HG03097 (cell line): Measurements from ENCODE around the gene NDFIP2.

Source experiments
- ATAC-seq: cut with Tn5 transposase; IDR thresholded peaks from one replicate; pipeline ENCODE4 v1.9.1; 2021; ENCODE audit not compliant: unreplicated experiment, low FRiP score

Gene NDFIP2

DNA sequence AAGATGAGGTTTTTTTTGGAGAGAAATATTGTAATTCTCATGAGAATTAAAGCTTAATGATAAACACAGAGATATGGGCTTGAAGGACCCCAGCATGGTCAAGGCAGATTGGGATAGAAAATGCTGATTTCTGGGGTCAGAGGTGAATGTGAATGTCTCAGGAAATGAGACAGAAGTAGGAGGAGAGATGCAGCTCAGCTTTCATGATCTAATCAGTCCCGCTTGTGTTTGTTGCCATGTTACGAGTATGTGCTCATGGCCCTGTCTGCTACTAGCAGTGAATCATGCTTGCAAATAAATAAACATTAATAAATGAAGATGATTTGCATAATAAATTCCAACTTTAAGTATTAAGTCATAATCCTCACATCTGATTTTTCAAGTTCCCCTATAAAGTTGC, 23.0 kb upstream of the NDFIP2 start:
- ATAC-seq, result no peak

DNA sequence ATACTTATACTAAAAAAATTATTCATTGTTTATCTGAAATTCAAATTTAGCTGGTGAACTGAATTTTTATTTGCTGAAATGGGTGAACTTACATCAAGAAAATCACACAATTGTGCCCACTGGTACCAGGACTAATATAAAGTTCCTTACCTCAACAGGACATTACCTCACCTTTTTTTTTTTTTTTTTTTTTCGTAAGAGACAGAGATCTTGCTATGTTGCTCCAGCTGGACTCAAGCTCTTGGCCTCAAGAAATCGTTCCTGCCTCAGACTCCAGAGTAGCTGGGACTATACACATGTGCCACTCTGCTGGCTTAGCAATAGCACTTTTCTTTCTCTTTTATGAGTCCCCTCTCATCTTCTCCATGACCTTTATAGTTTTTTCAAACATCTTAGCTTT, 22.5 kb upstream of the NDFIP2 start:
- ATAC-seq, result no peak

DNA sequence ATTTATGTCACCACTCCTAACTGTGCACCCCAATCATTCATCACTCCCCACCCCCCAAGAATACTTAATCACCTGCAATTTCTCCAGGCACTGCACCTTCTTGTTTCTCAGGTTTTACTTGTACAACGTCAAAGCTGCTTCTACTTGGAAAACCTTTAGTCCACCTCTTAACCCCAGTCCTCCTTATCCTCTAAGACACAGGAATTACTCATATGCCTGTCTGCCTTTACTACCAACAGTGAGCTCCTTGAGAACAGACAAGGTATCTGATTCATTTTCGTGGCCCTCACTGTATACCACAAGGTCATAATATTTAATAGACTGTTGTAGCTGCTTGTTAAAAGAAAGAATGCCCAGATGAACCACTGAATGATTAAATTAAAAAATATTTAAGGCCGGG, 21.0 kb upstream of the NDFIP2 start:
- no peak for ATAC-seq

DNA sequence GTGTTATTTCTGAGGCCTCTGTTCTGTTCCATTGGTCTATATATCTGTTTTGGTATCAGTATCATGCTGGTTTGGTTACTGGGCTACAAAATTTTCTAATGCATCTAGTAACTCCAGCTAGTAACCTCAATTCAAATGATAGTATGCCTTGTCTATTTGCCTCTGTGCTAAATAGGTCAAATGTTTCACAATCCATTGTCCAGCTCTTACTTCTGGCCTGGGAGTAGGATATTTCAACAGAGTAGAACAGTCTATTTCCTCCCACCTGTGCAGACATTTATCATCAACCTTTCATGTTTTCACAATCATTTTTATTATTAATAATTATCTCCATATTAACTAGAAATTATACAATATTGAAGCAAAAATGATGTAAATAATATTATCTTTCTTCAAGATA, 18.1 kb upstream of the NDFIP2 start:
- no peak for ATAC-seq

DNA sequence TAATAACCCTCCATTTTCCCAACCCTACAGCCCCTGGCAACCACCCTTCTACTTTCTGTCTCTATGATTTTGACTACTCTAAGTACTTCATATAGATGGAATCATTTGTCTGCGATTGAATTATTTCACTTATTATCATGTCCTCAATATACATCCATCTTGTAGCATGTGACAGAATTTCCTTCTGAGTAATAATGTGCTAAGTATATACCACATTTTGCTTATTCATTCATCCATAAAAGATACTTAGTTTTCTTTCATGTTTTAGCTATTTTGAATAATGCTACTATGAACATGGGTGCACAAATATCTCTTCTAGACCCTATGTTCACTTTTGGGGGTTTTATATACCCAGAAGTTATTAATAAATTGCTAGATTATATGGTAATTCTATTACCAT, 17.4 kb upstream of the NDFIP2 start:
- ATAC-seq, result no peak

DNA sequence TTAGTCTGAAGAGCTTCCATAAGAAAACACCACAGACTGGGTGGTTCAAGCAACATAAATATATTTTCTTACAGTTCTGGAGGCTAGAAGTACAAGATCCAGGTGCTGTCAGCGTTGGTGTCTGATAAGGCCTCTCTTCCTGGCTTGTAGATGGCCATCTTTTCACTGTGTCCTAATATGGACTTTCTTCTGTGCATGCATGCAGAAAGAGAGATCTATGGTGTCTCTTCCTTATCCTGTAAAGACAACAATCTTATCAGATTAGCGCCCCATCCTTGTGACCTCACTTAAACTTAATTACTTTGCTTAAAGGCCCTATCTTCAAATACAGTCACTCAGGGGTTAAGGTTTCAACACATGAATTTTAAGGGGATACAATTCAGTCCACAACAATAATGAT, 14.1 kb upstream of the NDFIP2 start:
- no peak for ATAC-seq

DNA sequence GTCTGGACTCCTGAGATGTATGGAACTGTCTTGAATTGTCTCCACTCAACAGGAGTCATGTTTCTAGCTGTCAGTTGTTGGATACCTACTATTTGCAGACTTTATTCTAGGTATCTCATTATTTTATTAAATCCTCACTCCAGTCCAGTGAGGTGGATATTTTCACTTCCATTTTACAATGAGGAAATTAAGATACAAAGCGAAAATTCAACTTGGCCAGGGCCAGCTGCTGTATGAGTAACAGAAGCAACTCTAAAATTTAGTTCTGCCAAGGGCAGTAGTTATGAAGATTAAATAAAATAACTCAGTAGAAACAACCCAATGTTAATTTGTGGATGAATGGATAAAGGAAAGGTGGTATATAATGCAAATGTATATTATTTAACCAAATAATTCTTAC, 12.6 kb upstream of the NDFIP2 start:
- no peak for ATAC-seq

DNA sequence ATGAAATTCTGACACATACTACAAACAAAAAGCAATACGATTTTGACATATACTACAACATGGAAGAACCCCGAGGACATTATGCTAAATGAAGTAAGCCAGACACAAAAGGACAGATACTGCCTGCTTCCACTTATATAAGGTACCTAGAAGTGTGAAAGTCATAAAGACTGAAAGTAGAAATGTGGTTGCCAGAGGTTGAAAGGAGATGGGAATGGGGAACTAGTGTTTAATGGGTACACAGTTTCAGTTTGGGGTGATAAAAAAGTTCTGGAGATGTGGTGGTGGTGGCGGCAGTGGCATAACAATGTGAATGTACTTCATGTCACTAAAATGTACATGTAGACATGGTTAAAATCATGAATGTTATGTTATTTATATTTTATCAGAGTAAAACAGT, 12.1 kb upstream of the NDFIP2 start:
- ATAC-seq, result no peak

DNA sequence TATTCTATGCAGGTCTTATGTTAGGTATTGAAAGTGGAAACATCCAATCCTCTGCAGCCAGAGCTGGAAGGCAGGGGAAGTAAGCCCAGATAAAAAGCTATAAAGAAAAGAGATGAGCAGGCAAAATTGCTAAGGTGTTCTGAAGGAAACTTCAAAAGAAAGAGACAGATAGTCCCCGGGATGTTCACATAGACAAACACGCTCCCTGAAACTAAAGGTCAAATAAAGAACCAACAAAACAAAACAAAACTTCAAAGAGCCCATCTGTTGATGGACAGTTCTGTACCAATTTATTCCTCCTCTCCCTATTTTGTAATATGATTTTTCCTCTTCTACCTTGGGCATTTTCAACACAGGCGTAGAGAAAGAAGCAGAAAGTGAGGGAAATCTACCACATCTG, 11.3 kb upstream of the NDFIP2 start:
- ATAC-seq, result no peak

DNA sequence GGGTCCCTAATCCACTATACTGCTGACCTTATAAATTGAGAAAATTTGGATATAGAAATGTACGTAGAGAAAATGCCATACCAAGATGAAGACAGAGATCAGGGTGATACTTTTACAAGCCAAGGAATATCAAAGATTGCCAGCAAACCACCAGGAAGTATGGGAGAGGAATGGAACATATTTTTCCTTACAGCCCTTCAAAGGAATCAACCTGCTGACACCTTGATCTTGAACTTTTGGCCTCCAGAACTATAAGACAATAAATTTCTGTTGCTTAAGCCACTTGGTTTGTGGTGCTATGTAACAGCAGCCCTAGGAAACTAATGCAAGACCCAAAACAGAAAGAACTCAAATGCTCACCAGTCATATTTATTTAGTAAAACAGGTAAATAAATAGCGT, 10.3 kb upstream of the NDFIP2 start:
- no peak for ATAC-seq

DNA sequence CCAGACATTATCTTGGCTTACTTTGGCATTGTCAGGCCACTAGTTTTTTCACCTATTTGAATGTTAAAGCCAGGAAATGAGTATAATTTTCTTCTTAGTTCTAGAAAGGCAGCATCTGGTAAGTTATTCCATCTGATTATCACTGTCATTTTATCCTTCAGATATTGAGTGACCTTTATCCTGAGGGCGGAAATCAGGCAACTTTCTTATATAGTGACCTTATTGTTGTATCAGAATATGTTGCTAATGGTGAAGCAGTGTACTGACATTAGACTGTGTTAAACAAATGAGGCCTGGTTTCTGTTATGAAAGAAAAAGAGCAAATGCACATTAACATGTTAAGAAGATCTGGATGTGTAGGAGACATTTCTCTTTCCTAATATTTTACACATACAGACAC, 5.4 kb upstream of the NDFIP2 start:
- ATAC-seq, result no peak

DNA sequence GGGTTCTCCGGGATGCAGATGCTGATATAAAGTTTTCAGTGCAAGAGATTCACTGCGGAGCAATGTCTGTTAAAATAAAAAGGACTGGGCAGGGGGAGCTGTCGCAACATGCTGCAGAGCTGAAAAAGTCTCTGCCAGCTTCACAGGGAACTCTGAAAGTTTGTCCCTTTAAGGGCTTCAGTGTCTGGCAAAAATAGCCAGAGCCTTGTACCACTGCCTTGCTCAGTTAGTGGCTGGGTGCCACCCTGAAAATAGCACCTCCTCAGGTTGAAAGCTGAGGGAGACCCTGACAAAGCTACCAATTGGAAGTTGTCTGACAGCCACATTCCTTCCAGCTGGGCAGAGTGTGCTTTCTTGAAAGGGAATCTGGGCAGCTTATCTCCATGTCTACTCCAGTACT, 3.0 kb upstream of the NDFIP2 start:
- ATAC-seq, result no peak

DNA sequence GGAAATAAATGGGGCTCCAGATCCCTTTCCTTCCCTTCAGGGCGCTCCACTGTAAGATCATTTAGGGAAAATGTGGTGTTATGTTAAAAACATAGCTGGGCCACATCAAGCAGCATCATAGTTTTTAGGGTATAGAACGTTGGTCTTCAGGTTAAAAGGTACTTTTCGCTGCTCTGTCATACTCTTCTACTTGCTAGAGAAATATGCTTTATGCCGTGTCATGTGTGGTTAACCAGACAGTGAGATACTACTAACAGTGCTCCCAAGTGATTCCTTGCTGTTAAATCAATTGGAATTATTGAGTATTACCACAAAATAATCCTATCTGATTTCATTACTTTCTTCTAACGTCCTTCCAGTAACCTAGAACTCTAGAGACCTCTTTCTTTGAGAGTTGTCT, 1.1 kb upstream of the NDFIP2 start:
- ATAC-seq, result no peak

DNA sequence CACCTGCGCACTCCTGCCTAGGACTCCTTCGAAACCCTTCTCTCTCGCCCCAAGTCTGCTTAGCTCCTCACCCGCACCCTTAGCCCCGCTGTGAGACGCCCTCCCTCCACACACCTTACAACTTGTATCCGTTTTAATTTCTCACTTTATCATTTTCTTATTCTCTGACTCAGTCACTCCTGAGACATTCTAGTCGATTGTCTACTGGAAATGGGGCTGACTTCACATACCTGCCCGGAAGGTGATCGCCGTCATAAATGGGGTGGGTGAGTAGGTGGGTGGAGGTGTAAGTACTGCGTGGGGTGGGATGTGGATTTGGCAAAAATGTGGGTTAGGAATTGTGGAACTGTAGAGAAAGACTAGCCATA, 714 bp downstream of the NDFIP2 start:
- ATAC-seq, result peak; percentile 24

DNA sequence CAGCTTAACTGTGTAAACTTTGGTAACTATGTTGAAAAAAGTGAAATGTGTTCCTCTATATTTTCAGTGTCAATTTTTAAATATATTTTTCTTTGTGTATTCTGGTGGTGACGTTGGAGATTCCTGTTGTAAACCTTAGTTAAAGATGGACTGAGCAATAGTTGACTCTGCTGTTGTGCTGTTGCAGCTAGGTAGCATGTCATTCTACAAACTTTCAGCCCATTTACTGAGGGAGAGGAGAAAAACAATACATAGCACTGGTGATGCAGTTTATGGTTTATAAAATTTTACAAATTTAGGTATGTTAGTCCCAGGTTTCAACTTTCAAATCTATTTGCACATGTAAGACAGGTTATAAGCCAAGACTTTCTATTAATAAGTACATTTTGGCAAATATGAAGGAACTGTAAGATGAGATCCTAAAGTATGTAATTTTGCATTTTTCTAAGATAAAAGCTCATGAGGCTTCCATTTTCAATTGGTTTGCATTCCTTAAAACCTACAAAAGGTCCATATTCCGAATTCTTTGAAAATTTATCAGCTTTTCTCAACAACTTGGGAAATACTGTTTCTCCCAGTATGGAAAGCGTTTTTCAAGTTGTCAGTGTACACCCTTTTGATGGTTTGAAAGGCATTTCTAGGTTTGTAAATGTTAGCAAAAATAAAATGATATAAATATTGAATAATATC, 1.5 kb downstream of the NDFIP2 start:
- ATAC-seq, result no peak

DNA sequence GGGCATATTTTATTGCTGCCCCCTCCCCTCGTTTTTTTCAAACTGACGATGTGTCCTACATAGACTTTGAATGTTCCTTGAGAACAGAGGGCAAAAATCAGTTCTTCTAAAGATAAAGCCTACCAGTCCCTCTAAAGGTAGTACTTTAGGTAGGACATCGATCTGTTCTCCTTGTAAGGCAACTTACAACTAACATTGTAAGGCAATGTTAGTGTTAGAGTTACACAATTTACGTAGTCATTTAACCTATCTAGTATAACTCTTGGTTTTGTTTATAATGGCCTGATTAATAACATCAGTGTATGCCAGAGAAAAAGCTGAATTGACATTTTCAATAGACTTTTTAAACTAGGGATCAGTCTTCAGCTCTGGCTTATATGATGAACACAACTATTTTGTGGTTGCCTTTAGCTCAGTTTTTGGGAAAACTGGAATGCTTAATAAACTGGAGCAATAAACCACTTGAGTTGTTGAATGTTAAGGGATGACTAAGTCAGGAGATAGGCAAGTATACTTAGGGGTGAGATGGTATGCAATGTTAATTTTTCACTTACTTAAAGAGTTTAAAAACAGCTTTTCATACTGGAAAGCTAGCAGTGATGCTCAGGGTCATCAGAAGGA, 2.2 kb downstream of the NDFIP2 start:
- ATAC-seq, result no peak

DNA sequence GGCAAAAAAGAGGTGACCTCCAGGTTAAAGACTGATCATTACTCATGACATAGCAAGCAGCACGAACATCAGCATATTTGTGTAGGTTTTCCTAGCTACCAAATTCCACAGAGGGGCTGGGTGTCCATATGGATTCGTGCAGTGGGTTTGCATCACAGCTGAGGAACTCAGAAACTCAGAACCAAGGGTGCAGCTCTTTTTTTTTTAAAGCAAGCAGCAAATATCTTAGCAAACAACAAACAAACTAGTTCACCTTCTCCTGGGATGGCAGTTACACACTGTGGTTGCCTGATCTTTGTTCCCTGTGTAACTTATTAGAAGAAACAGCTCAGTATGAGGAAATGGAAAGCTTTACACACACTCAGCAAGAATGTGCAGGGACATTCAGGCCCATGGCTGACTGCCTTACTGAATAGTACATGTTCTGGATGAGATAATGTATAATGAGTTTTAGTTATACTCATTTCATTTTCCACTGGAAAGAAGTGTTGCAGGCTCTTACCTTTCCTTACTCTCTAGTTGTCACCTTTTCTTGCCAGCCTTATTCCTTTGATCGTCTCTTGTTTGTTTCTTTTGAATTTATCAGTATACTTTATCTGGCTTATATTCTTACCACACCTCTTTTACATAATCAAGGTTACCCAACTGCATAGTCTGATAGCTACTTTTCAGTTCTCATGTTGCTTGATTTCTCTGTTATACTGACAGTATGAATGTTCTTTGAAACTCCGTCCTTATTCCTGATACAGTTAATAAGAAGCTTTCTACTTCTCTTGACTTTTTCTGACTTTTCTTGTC, 4.3 kb downstream of the NDFIP2 start:
- no peak for ATAC-seq

DNA sequence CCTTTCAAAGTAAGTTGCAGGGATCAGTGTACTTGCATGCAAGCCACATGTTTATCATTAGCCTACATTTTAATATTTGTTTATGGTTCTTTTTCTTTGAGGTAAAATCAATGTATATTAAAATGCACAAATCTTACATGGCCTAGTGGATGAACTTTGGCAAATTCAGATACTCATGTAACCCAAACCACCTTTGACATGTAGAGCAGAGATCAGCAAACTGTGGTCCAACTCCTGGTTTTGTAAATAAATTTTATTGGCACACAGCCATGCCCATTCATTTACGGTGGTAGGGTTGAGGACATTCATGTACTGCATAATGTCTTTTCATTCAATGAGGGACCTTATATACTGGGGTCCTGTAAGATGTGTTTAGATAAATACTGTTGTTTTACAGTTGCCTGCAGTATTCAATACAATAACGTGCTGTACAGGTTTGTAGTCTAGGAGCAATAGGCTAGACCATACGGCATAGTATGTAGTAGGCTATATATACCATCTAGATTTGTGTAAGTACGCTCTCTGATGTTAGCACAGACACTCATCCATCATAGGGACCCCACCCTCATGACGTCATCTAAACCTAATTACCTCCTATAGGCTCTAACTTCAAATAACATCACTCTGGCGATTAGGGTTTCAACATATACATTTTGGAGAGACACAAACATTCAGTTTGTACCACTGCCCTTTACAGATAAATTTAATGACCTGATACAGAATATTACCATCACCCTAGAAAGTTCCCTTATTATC, 5.7 kb downstream of the NDFIP2 start:
- no peak for ATAC-seq

DNA sequence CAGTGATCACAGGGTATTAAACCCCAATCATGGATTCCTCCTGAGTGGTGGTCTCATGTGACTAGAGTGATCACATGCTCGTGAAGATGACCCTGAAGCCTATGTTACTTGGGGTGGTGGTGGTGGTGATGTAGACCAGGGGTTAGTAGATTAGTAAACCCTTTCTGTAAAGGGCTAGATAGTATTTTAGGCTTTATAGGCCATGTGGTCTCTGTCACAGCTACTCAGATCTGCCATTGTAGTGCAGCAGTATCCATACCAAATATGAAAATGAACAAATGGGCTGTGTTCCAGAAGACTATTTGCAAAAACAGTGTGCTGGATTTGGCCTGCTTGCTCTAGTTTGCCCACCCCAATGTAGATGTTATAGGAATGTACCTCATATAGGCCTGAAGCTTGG, 9.4 kb downstream of the NDFIP2 start:
- no peak for ATAC-seq

DNA sequence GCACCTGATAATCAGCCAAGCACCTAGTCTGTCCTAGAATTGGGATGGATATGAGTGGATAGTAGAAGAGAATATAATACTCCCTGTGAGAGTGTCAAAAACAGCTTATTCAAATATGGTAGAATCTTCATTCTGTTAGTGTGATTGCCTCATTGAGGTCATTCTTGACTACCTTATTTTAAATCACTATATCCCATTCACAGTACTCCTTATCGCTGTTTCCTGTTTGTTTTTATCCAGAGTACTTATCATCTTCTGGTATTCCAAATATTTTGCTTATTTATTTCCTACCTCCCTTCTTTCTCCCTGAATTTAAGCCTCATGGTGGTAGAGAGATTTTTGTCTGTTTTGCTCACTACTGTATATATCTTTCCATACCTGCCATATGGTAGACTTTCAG, 9.9 kb downstream of the NDFIP2 start:
- ATAC-seq, result no peak

DNA sequence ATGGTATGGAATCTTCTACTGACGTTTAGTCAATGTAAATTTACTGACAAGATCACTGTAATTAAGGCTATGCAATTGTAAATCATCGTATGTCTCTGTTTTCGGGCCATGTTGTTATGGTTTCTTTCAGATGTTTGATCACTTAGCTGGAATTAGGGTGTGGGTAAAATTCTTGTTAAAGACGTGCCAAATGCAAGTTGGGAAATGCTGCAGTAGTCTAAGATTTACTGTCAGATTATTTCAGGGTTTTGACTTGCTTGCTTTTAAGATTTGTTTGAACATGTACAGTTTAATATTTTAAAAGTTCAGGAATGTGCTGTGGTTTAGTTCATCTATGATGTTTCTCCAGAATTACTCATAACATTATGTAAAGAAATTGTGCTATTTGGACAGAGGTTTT, 10.8 kb downstream of the NDFIP2 start:
- ATAC-seq, result no peak
